HepG2 (cell line): ENCODE measurements around the gene ANKRD60.

Experiments used
- KDM5B ChIP-seq: sonication (generic); formaldehyde crosslinking; IDR thresholded peaks from 2 replicates; pipeline ENCODE4 v1.4.0; 2020; ENCODE audit warnings: missing genetic modification reagents, mild to moderate bottlenecking, borderline replicate concordance
- KLF6 ChIP-seq: IDR thresholded peaks from 2 replicates; pipeline ENCODE4 v1.8.0; 2016; ENCODE audit warnings: missing biosample characterization, missing genetic modification reagents
- NR2C2 ChIP-seq: sonication (generic); formaldehyde crosslinking; IDR thresholded peaks from 2 replicates; pipeline ENCODE4 v1.4.0; 2020; ENCODE audit warnings: missing genetic modification reagents, mild to moderate bottlenecking, moderate library complexity, borderline replicate concordance
- POLR2A ChIP-seq, 2 experiments: IDR thresholded peaks; 2 replicates each; pipeline ENCODE4 v1.6.1; 2011; ENCODE audit warnings: low read depth in 2 of 2, low read length in 2 of 2, mild to moderate bottlenecking in 1 of 2, moderate library complexity in 1 of 2; ENCODE audit not compliant: insufficient read depth in 1 of 2
- RBM22 ChIP-seq: fragments of 200-400 bp; formaldehyde crosslinking; optimal IDR thresholded peaks from 2 replicates; pipeline ENCODE3; 2017; ENCODE audit warnings: mild to moderate bottlenecking, low read length, moderate library complexity
- SP4 ChIP-seq: sonication (generic); formaldehyde crosslinking; IDR thresholded peaks from 2 replicates; pipeline ENCODE4 v1.8.1; 2023; ENCODE audit warnings: mild to moderate bottlenecking, missing genetic modification reagents
- ZBTB3 ChIP-seq: sonication (generic); formaldehyde crosslinking; IDR thresholded peaks from 2 replicates; pipeline ENCODE4 v1.4.0; 2020; ENCODE audit warnings: low read depth, mild to moderate bottlenecking, moderate library complexity, missing genetic modification reagents, borderline replicate concordance
- ZBTB7B ChIP-seq: sonication (generic); formaldehyde crosslinking; IDR thresholded peaks from 2 replicates; pipeline ENCODE4 v1.4.0; 2020; ENCODE audit warnings: missing genetic modification reagents
- ZNF749 ChIP-seq: sonication (generic); formaldehyde crosslinking; IDR thresholded peaks from 2 replicates; pipeline ENCODE4 v1.8.0; 2022; ENCODE audit warnings: mild to moderate bottlenecking, missing genetic modification reagents, moderate library complexity, borderline replicate concordance
- ZSCAN9 ChIP-seq: IDR thresholded peaks from 2 replicates; pipeline ENCODE4 v1.6.1; 2016; ENCODE audit warnings: borderline replicate concordance
- TF ChIP-seq, protein P1 (sequence below): sonication (generic); formaldehyde crosslinking; IDR thresholded peaks from 2 replicates; pipeline ENCODE4 v1.8.0; 2022; ENCODE audit warnings: missing genetic modification reagents, mild to moderate bottlenecking, moderate library complexity, borderline replicate concordance
- TF ChIP-seq, protein P2 (sequence below): sonication (generic); formaldehyde crosslinking; IDR thresholded peaks from 2 replicates; pipeline ENCODE4 v1.4.0; 2020; ENCODE audit warnings: missing genetic modification reagents
- TF ChIP-seq, protein P3 (sequence below), 2 experiments: sonication (generic) in 1 of 2; formaldehyde crosslinking in 1 of 2; IDR thresholded peaks; 2 replicates each; pipeline versions ENCODE4 v1.5.1 to v1.6.1; 2011 to 2020; ENCODE audit warnings: borderline replicate concordance in 1 of 2, low read depth in 1 of 2, low read length in 1 of 2, mild to moderate bottlenecking in 1 of 2, missing genetic modification reagents in 1 of 2, moderate library complexity in 1 of 2
- TF ChIP-seq, protein P4 (sequence below): sonication (generic); formaldehyde crosslinking; IDR thresholded peaks from 2 replicates; pipeline ENCODE4 v1.5.1; 2020; ENCODE audit warnings: missing genetic modification reagents, mild to moderate bottlenecking, borderline replicate concordance

DNA sequence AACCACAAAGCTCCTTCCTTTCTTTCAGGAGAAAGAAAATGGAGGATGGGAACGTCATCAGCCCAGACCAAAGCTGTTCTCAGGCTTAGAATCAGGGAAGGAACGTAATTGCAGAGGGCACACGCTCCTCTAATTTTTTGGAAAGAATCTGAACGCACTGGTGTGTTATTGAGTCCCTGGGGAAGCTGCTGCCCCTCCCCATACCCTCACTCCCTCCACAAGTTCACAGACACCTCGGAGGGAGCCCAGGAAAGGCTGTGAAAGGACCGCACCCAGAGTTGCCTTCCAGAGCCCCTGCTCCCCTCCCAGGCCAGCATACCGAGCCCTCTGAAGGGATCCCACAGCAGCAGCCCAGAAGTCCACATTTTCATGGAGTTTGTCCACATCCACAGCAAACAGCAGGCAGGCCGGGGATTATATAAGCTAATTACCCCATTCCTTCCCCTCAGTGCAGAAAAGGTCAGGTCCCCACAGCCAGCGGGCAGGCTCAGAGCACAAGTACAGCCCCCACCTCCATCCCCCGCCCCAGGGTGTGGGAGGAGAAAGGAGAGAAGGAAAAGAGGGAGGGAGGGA is 53.7 kb downstream of the ANKRD60 start:
- TF ChIP-seq ZBTB3 (CRISPR knock-in tag) (no peak), POLR2A (IDR thresholded peaks at IDR 0.05; ENCODE audit: insufficient read depth in 1 of 2, low read depth in 2 of 2, low read length in 2 of 2) (no peak), ZNF749 (CRISPR knock-in tag) (no peak), NR2C2 (CRISPR knock-in tag) (no peak), ZBTB7B (no peak), SP4 (CRISPR knock-in tag) (no peak), ZSCAN9 (CRISPR knock-in tag) (no peak), RBM22 (no peak), KLF6 (CRISPR knock-in tag) (no peak), KDM5B (CRISPR knock-in tag) (no peak)
- TF ChIP-seq, protein P1, sequence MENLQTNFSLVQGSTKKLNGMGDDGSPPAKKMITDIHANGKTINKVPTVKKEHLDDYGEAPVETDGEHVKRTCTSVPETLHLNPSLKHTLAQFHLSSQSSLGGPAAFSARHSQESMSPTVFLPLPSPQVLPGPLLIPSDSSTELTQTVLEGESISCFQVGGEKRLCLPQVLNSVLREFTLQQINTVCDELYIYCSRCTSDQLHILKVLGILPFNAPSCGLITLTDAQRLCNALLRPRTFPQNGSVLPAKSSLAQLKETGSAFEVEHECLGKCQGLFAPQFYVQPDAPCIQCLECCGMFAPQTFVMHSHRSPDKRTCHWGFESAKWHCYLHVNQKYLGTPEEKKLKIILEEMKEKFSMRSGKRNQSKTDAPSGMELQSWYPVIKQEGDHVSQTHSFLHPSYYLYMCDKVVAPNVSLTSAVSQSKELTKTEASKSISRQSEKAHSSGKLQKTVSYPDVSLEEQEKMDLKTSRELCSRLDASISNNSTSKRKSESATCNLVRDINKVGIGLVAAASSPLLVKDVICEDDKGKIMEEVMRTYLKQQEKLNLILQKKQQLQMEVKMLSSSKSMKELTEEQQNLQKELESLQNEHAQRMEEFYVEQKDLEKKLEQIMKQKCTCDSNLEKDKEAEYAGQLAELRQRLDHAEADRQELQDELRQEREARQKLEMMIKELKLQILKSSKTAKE (CRISPR knock-in tag) = no peak
- TF ChIP-seq, protein P2, sequence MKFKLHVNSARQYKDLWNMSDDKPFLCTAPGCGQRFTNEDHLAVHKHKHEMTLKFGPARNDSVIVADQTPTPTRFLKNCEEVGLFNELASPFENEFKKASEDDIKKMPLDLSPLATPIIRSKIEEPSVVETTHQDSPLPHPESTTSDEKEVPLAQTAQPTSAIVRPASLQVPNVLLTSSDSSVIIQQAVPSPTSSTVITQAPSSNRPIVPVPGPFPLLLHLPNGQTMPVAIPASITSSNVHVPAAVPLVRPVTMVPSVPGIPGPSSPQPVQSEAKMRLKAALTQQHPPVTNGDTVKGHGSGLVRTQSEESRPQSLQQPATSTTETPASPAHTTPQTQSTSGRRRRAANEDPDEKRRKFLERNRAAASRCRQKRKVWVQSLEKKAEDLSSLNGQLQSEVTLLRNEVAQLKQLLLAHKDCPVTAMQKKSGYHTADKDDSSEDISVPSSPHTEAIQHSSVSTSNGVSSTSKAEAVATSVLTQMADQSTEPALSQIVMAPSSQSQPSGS (CRISPR knock-in tag) = no peak
- TF ChIP-seq, protein P3, sequence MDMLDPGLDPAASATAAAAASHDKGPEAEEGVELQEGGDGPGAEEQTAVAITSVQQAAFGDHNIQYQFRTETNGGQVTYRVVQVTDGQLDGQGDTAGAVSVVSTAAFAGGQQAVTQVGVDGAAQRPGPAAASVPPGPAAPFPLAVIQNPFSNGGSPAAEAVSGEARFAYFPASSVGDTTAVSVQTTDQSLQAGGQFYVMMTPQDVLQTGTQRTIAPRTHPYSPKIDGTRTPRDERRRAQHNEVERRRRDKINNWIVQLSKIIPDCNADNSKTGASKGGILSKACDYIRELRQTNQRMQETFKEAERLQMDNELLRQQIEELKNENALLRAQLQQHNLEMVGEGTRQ (IDR thresholded peaks at IDR 0.05; ENCODE audit: low read depth, low read length) = no peak
- TF ChIP-seq, protein P3 (CRISPR knock-in tag; IDR thresholded peaks at IDR 0.05; ENCODE audit: borderline replicate concordance) = no peak
- TF ChIP-seq, protein P4, sequence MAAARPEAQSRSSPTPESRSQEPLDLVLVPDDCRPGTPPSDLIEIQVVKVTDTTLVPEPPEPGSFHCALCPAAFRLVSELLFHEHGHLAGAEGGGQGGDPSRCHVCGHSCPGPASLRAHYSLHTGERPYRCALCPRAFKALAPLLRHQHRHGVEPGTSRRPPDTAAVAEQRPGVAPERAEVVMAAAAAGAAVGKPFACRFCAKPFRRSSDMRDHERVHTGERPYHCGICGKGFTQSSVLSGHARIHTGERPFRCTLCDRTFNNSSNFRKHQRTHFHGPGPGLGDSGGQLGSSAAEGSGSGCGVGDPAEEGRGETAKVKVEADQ = no peak
